Measurements from ENCODE around the gene C1QTNF3.

Gene C1QTNF3

GRCh38 chr5:33973271-33973670 is 69.7 kb downstream of the C1QTNF3 start:
- no CpG with 5 or more reads among the region's 2 CpGs for WGBS, 2 donors (ENCODE audit: extremely low coverage in 2 of 2, insufficient read length in 2 of 2, insufficient replicate concordance in 1 of 2)
- DNase-seq (ENCODE audit: low spot score): no peak

GRCh38 chr5:33969572-33970452 is 73.2 kb downstream of the C1QTNF3 start:
- H4K8ac ChIP-seq (ENCODE audit: low read depth, low read length): no peak overlapping the region
- H3K4ac ChIP-seq (ENCODE audit: low read length): no peak overlapping the region
- WGBS, 2 donors (ENCODE audit: extremely low coverage in 2 of 2, insufficient read length in 2 of 2, insufficient replicate concordance in 1 of 2): no CpG with 5 or more reads among the region's 10 CpGs
- no peak overlapping the region for H2AK5ac ChIP-seq (ENCODE audit: low read depth, low read length)
- peak overlapping the region; percentile 60 for H2AFZ ChIP-seq (ENCODE audit: low read length)
- no peak overlapping the region for H3K18ac ChIP-seq (ENCODE audit: low read length)
- H4K91ac ChIP-seq (ENCODE audit: low read depth, low read length, poor library complexity): no peak overlapping the region
- no peak overlapping the region for H2BK120ac ChIP-seq (ENCODE audit: low read depth, low read length)
- H3K4me1 ChIP-seq (ENCODE audit: control insufficient read depth in 2 of 2, insufficient read depth in 1 of 2, low read depth in 1 of 2, low read length in 2 of 2): no peaks in the 10 kb centered on the region
- no peak overlapping the region for H2BK12ac ChIP-seq (ENCODE audit: low read length)
- peak; percentile 36 for DNase-seq (ENCODE audit: low spot score)
- no peak overlapping the region for H3K9ac ChIP-seq (ENCODE audit: low read depth, low read length, poor library complexity)
- no peaks in the 10 kb centered on the region for H3K9me3 ChIP-seq (replicated peaks in 1 of 2; ENCODE audit: control insufficient read depth in 2 of 2, insufficient read depth in 1 of 2, low read depth in 1 of 2, low read length in 2 of 2)
- no peak overlapping the region for H3K4me2 ChIP-seq (ENCODE audit: insufficient read depth, low read length, poor library complexity, severe bottlenecking)
- no peak overlapping the region for H3K23ac ChIP-seq (ENCODE audit: low read depth, low read length, poor library complexity)
- no peak overlapping the region for H3K14ac ChIP-seq (ENCODE audit: low read length)
- H3K36me3 ChIP-seq (replicated peaks in 1 of 2; ENCODE audit: control insufficient read depth in 2 of 2, insufficient read depth in 2 of 2, low read length in 2 of 2): no peaks in the 10 kb centered on the region
- no peak overlapping the region for H2BK15ac ChIP-seq (ENCODE audit: low read length)
- H3K27me3 ChIP-seq (ENCODE audit: control insufficient read depth in 3 of 3, insufficient read depth in 3 of 3, low read depth in 1 of 3, low read length in 3 of 3): no peaks in the 10 kb centered on the region
- no peak overlapping the region for H3K27ac ChIP-seq (replicated peaks; ENCODE audit: low read length)
- H3K79me1 ChIP-seq (ENCODE audit: low read depth, low read length): no peaks in the 10 kb centered on the region
- H3K4me3 ChIP-seq (ENCODE audit: low read length in 2 of 2): no peak overlapping the region
- no peak overlapping the region for H2BK5ac ChIP-seq (ENCODE audit: low read length)

More at GRCh38 chr5:33973271-33973670, 69.7 kb downstream of the C1QTNF3 start:
- H3K9me3 ChIP-seq (replicated peaks in 1 of 2; ENCODE audit: control insufficient read depth in 2 of 2, insufficient read depth in 1 of 2, low read depth in 1 of 2, low read length in 2 of 2): no peaks in the 10 kb centered on the region
- H3K79me1 ChIP-seq (ENCODE audit: low read depth, low read length): no peaks in the 10 kb centered on the region
- H3K4me1 ChIP-seq (ENCODE audit: control insufficient read depth in 2 of 2, insufficient read depth in 1 of 2, low read depth in 1 of 2, low read length in 2 of 2): peaks cover 0 to 5% of the 10 kb centered on the region in 2 donors
- H2BK15ac ChIP-seq (ENCODE audit: low read length): no peak overlapping the region
- no peak overlapping the region for H3K14ac ChIP-seq (ENCODE audit: low read length)
- no peak overlapping the region for H2AK5ac ChIP-seq (ENCODE audit: low read depth, low read length)
- H2AFZ ChIP-seq (ENCODE audit: low read length): no peak overlapping the region
- H4K8ac ChIP-seq (ENCODE audit: low read depth, low read length): no peak overlapping the region
- H3K4me3 ChIP-seq (ENCODE audit: low read length in 2 of 2): no peak overlapping the region
- no peak overlapping the region for H3K4ac ChIP-seq (ENCODE audit: low read length)
- no peak overlapping the region for H2BK120ac ChIP-seq (ENCODE audit: low read depth, low read length)
- H3K23ac ChIP-seq (ENCODE audit: low read depth, low read length, poor library complexity): no peak overlapping the region
- H4K91ac ChIP-seq (ENCODE audit: low read depth, low read length, poor library complexity): no peak overlapping the region
- H3K18ac ChIP-seq (ENCODE audit: low read length): no peak overlapping the region
- no peaks in the 10 kb centered on the region for H3K36me3 ChIP-seq (replicated peaks in 1 of 2; ENCODE audit: control insufficient read depth in 2 of 2, insufficient read depth in 2 of 2, low read length in 2 of 2)
- H3K27me3 ChIP-seq (ENCODE audit: control insufficient read depth in 3 of 3, insufficient read depth in 3 of 3, low read depth in 1 of 3, low read length in 3 of 3): no peaks in the 10 kb centered on the region
- H2BK12ac ChIP-seq (ENCODE audit: low read length): no peak overlapping the region
- H2BK5ac ChIP-seq (ENCODE audit: low read length): no peak overlapping the region
- H3K9ac ChIP-seq (ENCODE audit: low read depth, low read length, poor library complexity): no peak overlapping the region
- H3K4me2 ChIP-seq (ENCODE audit: insufficient read depth, low read length, poor library complexity, severe bottlenecking): no peak overlapping the region
- H3K27ac ChIP-seq (replicated peaks; ENCODE audit: low read length): no peak overlapping the region

- H2BK12ac ChIP-seq (ENCODE audit: low read length): no peak overlapping the region
- H3K9me3 ChIP-seq (replicated peaks in 1 of 2; ENCODE audit: control insufficient read depth in 2 of 2, insufficient read depth in 1 of 2, low read depth in 1 of 2, low read length in 2 of 2): no peaks in the 10 kb centered on the region
- DNase-seq (ENCODE audit: low spot score): no peak
- no peak overlapping the region for H3K14ac ChIP-seq (ENCODE audit: low read length)
- H3K9ac ChIP-seq (ENCODE audit: low read depth, low read length, poor library complexity): no peak overlapping the region
- H3K36me3 ChIP-seq (replicated peaks in 1 of 2; ENCODE audit: control insufficient read depth in 2 of 2, insufficient read depth in 2 of 2, low read length in 2 of 2): no peaks in the 10 kb centered on the region
- WGBS, 2 donors (ENCODE audit: extremely low coverage in 2 of 2, insufficient read length in 2 of 2, insufficient replicate concordance in 1 of 2): no CpG with 5 or more reads among the region's 3 CpGs
- H3K18ac ChIP-seq (ENCODE audit: low read length): no peak overlapping the region
- no peaks in the 10 kb centered on the region for H3K79me1 ChIP-seq (ENCODE audit: low read depth, low read length)
- no peaks in the 10 kb centered on the region for H3K4me1 ChIP-seq (ENCODE audit: control insufficient read depth in 2 of 2, insufficient read depth in 1 of 2, low read depth in 1 of 2, low read length in 2 of 2)
- no peak overlapping the region for H3K23ac ChIP-seq (ENCODE audit: low read depth, low read length, poor library complexity)
- no peak overlapping the region for H2BK120ac ChIP-seq (ENCODE audit: low read depth, low read length)
- no peaks in the 10 kb centered on the region for H3K27me3 ChIP-seq (ENCODE audit: control insufficient read depth in 3 of 3, insufficient read depth in 3 of 3, low read depth in 1 of 3, low read length in 3 of 3)
- no peak overlapping the region for H2BK5ac ChIP-seq (ENCODE audit: low read length)
- H2AFZ ChIP-seq (ENCODE audit: low read length): no peak overlapping the region
- no peak overlapping the region for H3K4me3 ChIP-seq (ENCODE audit: low read length in 2 of 2)
- no peak overlapping the region for H3K4me2 ChIP-seq (ENCODE audit: insufficient read depth, low read length, poor library complexity, severe bottlenecking)
- H4K91ac ChIP-seq (ENCODE audit: low read depth, low read length, poor library complexity): no peak overlapping the region
- no peak overlapping the region for H3K4ac ChIP-seq (ENCODE audit: low read length)
- no peak overlapping the region for H4K8ac ChIP-seq (ENCODE audit: low read depth, low read length)
- H3K27ac ChIP-seq (replicated peaks; ENCODE audit: low read length): no peak overlapping the region
- no peak overlapping the region for H2AK5ac ChIP-seq (ENCODE audit: low read depth, low read length)
- no peak overlapping the region for H2BK15ac ChIP-seq (ENCODE audit: low read length)
Measured at GRCh38 chr5:33968211-33969005, 74.6 kb downstream of the C1QTNF3 start.

Data from neuronal stem cell (in vitro differentiated cells).